ENCODE results near the gene TUBB6. TPM values are rescaled to one million over a fixed set of nuclear protein-coding genes. Genes with fewer than 3 reads are reported as not detected.

Gene TUBB6
- total and polyA plus RNA-seq, 10 of the 15 experiments (the other 5 are each of a cell fraction or from before 2014, with no cell fraction given) = 27.4 to 262 (median 82.5) TPM

DNA sequence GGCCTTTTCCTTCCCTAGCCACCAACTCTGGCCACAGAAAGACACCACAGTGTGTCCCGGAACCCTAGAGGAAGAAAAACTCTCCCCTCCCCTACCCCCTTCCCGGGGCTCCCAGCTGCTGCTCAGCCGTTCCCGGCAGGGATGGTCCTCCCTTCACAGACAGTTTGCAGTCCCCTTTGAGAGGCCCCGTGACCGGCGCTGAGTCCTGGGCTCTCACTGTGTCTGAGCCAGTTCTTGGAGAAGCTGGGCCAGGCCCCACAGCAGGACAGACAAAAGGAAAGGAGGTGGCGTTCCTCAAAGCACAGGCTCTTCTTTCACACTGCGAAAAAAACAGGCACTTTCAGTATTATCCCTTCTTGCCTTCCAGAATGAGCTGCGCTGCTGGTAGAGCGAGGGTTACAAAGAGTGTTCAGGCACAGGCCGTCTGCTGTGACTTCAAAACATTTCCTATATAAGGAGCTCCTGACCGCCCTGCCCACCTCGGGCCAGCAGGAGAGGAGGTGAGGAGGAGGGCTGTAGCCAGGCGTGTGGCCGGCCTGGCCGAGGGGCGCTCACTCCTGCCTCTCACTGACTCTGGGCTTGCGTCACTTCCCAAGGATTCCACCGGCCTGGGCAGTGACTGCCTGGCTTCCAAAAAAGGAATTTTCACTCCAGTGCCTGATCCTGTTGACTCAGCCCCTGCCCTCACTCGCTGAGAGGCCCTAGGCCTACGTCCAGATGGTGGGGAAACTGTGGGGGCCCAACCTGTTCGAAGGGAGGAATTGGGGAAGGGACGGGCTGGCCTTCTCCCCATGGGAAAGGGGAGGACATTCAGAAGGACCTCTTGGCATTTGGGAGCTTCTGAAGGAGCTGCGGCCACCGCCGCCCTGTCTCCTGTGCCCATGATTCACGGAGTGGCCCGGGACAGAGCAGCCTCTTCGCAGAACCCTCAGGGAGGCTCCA, 29.0 kb upstream of the TUBB6 start:
- SMC1A ChIA-PET (ENCODE audit: uncharacterized antibody, unreplicated experiment) = interaction anchor here (1.0 to 1.1 kb wide), 2 partner anchors 13 to 94 kb away, joined by 3 read pairs; no protein-coding TSS in a partner anchor
- H3K9ac ChIP-seq (ENCODE audit: control insufficient read depth, insufficient read depth, low read length) = no peak overlapping the region
- H3K27me3 ChIP-seq (replicated peaks in 1 of 2; ENCODE audit: control insufficient read depth in 2 of 2, insufficient read depth in 2 of 2, low read length in 1 of 2) = no peaks in the 10 kb centered on the region; a peak in 1 of 4 replicates
- RAD21 ChIA-PET (ENCODE audit: unreplicated experiment) = no interaction called here
- H3K4me3 ChIP-seq = no peak overlapping the region
- DNase-seq (ENCODE audit: low read depth, low spot score) (no peak), ATAC-seq (no peak), FAIRE-seq (no peak)
- CTCF ChIA-PET = no interaction called here
- TF ChIP-seq TCF12 (IDR thresholded peaks at IDR 0.05; ENCODE audit: low read depth, low read length) (no peak), YY1 (IDR thresholded peaks at IDR 0.05; ENCODE audit: low read depth, low read length) (no peak), IKZF2 (IDR thresholded peaks at IDR 0.05) (no peak), NRF1 (conservative IDR thresholded peaks at IDR 0.05; ENCODE audit: low read depth, low read length) (no peak), TCF7 (IDR thresholded peaks at IDR 0.05; ENCODE audit: borderline replicate concordance) (no peak), SIN3A (IDR thresholded peaks at IDR 0.05; ENCODE audit: low read depth, low read length) (no peak), MEF2B (IDR thresholded peaks at IDR 0.05; ENCODE audit: partially characterized antibody, poor library complexity, severe bottlenecking) (no peak)
- TF ChIP-seq, protein P1, sequence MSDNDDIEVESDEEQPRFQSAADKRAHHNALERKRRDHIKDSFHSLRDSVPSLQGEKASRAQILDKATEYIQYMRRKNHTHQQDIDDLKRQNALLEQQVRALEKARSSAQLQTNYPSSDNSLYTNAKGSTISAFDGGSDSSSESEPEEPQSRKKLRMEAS (IDR thresholded peaks at IDR 0.05; ENCODE audit: low read depth, low read length) = no peak
- intact Hi-C loops (cut with micrococcal nuclease; ENCODE audit: unreplicated experiment) (no loop called here), in situ Hi-C loops (cut with MboI) (no loop called here)
- no peak overlapping the region for H2AFZ ChIP-seq (ENCODE audit: control insufficient read depth, low read depth, low read length)
- 57% methylated on average over 30 of the region's 30 CpGs for WGBS (ENCODE audit: insufficient coverage, insufficient replicate concordance, low lambda C conversion rate, missing lambda C conversion rate)
- no peaks in the 10 kb centered on the region for H3K4me1 ChIP-seq (ENCODE audit: control insufficient read depth, insufficient read depth, low read length)
- H3K9me3 ChIP-seq (replicated peaks; ENCODE audit: control insufficient read depth, insufficient read depth, low read length) = no peaks in the 10 kb centered on the region
- no peak overlapping the region for H3K27ac ChIP-seq (ENCODE audit: control insufficient read depth, insufficient read depth)
- no peaks in the 10 kb centered on the region for H3K79me2 ChIP-seq (ENCODE audit: control insufficient read depth, insufficient read depth, low read length)
- no peaks in the 10 kb centered on the region; the same call in 1 of the 2 replicates for H4K20me1 ChIP-seq (ENCODE audit: control insufficient read depth, insufficient read depth)
- POLR2A ChIA-PET = no interaction called here
- H3K4me2 ChIP-seq (ENCODE audit: control insufficient read depth, insufficient read depth) = no peak overlapping the region
- H3K36me3 ChIP-seq (ENCODE audit: control insufficient read depth in 2 of 2, insufficient read depth in 2 of 2, low read length in 1 of 2) = no peaks in the 10 kb centered on the region
- BruUV-seq (replicated peaks) = no TSS peak
